H1 (cell line): ENCODE measurements around the gene GSDMA. TPM values are rescaled to one million over a fixed set of nuclear protein-coding genes. Genes with fewer than 3 reads are reported as not detected.

ENCODE experiments used
- CTCF ChIA-PET: fragments of 300-600 bp; sonication (Branson Sonifier 250); formaldehyde crosslinking; loops from one replicate; lab custom pipeline; 2021; ENCODE audit not compliant: partially characterized antibody; lab: Charles Lee
- POLR2A ChIA-PET: fragments of 300-600 bp; sonication (Branson Sonifier 250); formaldehyde crosslinking; loops from one replicate; lab custom pipeline; 2021; ENCODE audit warnings: inconsistent platforms; ENCODE audit not compliant: partially characterized antibody; lab: Charles Lee
- DNase-seq, 2 experiments: peaks; one replicate each; pipeline versions ENCODE4 v3.0.0 to v3.0.0-alpha.2; 2010 to 2022; ENCODE audit warnings: low spot score in 2 of 2, low read depth in 1 of 2, mixed read lengths in 1 of 2
- FAIRE-seq: peaks from 2 replicates; lab custom pipeline; 2011; peaks lifted over from hg19 to GRCh38; lab: Jason Lieb, UNC
- H2AFZ ChIP-seq: 2 replicates; pipeline ENCODE4 v1.8.1; 2012; ENCODE audit warnings: low read length, inconsistent platforms
- H2AK5ac ChIP-seq: 2 replicates; pipeline ENCODE4 v1.6.1; 2013; ENCODE audit warnings: low read depth, low read length
- H2BK120ac ChIP-seq: replicated peaks from 2 replicates; pipeline ENCODE3; 2013; ENCODE audit warnings: low read depth, low read length, inconsistent platforms
- H2BK12ac ChIP-seq: 2 replicates; pipeline ENCODE4 v1.6.1; 2013; ENCODE audit warnings: low read depth, low read length
- H2BK15ac ChIP-seq: 2 replicates; pipeline ENCODE4 v1.6.1; 2013; ENCODE audit warnings: low read length
- H2BK20ac ChIP-seq: 2 replicates; pipeline ENCODE4 v1.6.1; 2013; ENCODE audit warnings: low read length
- H2BK5ac ChIP-seq: 2 replicates; pipeline ENCODE4 v1.6.1; 2013; ENCODE audit warnings: low read depth, low read length
- H3K14ac ChIP-seq: 2 replicates; pipeline ENCODE4 v1.6.1; 2013; ENCODE audit warnings: inconsistent platforms; ENCODE audit not compliant: insufficient read length
- H3K18ac ChIP-seq: 2 replicates; pipeline ENCODE4 v1.6.1; 2013; ENCODE audit warnings: low read length; ENCODE audit errors: extremely low read depth
- H3K23ac ChIP-seq: 2 replicates; pipeline ENCODE4 v1.6.1; 2013; ENCODE audit warnings: inconsistent platforms; ENCODE audit not compliant: insufficient read length
- H3K23me2 ChIP-seq: 2 replicates; pipeline ENCODE4 v1.6.1; 2013; ENCODE audit warnings: low read depth, low read length
- H3K27ac ChIP-seq: 2 replicates; pipeline ENCODE4 v1.6.1; 2011; ENCODE audit warnings: low read depth, low read length, inconsistent platforms
- H3K27me3 ChIP-seq, 4 experiments: replicated peaks in 1 of 4; 1 replicate in 1 of 4; 2 replicates in 3 of 4; pipeline versions ENCODE4 v1.6.1 to v1.8.1; 2011 to 2013; ENCODE audit warnings: low read length in 3 of 4, mild to moderate bottlenecking in 3 of 4, inconsistent platforms in 2 of 4, mixed read lengths in 2 of 4, moderate library complexity in 1 of 4; ENCODE audit not compliant: control insufficient read depth in 3 of 4, insufficient read depth in 3 of 4; ENCODE audit errors: extremely low read depth in 1 of 4
- H3K36me3 ChIP-seq, 4 experiments: 2 replicates each; pipeline versions ENCODE4 v1.6.1 to v1.8.1; 2011 to 2013; ENCODE audit warnings: mild to moderate bottlenecking in 4 of 4, low read length in 3 of 4, moderate library complexity in 2 of 4, control low read depth in 1 of 4, inconsistent platforms in 1 of 4; ENCODE audit not compliant: insufficient read depth in 4 of 4, control insufficient read depth in 2 of 4
- H3K4ac ChIP-seq: replicated peaks from 2 replicates; pipeline ENCODE3; 2013; ENCODE audit warnings: low read length, low read depth, mixed read lengths, inconsistent platforms; ENCODE audit not compliant: insufficient read length
- H3K4me1 ChIP-seq, 4 experiments: replicated peaks in 1 of 4; 1 replicate in 1 of 4; 2 replicates in 3 of 4; pipeline versions ENCODE4 v1.6.1 to v1.8.1; 2011 to 2013; ENCODE audit warnings: low read length in 3 of 4, inconsistent platforms in 2 of 4, mixed read lengths in 1 of 4; ENCODE audit not compliant: insufficient read depth in 4 of 4, control insufficient read depth in 3 of 4
- H3K4me2 ChIP-seq, 2 experiments: 2 replicates each; pipeline versions ENCODE4 v1.6.1 to v1.8.1; 2011 to 2013; ENCODE audit warnings: low read depth in 2 of 2, low read length in 2 of 2, control low read depth in 1 of 2, inconsistent platforms in 1 of 2, mild to moderate bottlenecking in 1 of 2; ENCODE audit not compliant: insufficient read depth in 1 of 2
- H3K4me3 ChIP-seq, 4 experiments: fragments of 200-600, 300-600 bp in 1 of 4; sonication (generic), shearing (Covaris generic), sonication (Bioruptor Twin) in 1 of 4; 2 replicates each; pipeline versions ENCODE4 v1.5.1 to v1.8.1; 2011 to 2016; ENCODE audit warnings: low read length in 4 of 4, low read depth in 3 of 4, control low read depth in 2 of 4, inconsistent platforms in 2 of 4, mild to moderate bottlenecking in 2 of 4, mixed read lengths in 1 of 4, moderate library complexity in 1 of 4; ENCODE audit not compliant: insufficient read depth in 2 of 4; ENCODE audit errors: extremely low read depth in 1 of 4
- H3K56ac ChIP-seq: replicated peaks from 2 replicates; pipeline ENCODE3; 2013; ENCODE audit warnings: low read depth, mild to moderate bottlenecking, mixed read lengths, low read length, inconsistent platforms; ENCODE audit not compliant: insufficient read length
- H3K79me1 ChIP-seq: 2 replicates; pipeline ENCODE4 v1.6.1; 2013; ENCODE audit warnings: low read depth, low read length, control low read depth
- H3K79me2 ChIP-seq, 2 experiments: 2 replicates each; pipeline versions ENCODE4 v1.6.1 to v1.8.1; 2012 to 2013; ENCODE audit warnings: low read length in 2 of 2, mild to moderate bottlenecking in 2 of 2, inconsistent platforms in 1 of 2; ENCODE audit not compliant: insufficient read depth in 2 of 2, control insufficient read depth in 1 of 2
- H3K9ac ChIP-seq, 4 experiments: replicated peaks in 1 of 4; 1 replicate in 1 of 4; 2 replicates in 3 of 4; pipeline versions ENCODE4 v1.6.1 to v1.8.1; 2011 to 2013; ENCODE audit warnings: low read depth in 3 of 4, low read length in 3 of 4, control low read depth in 2 of 4, mild to moderate bottlenecking in 2 of 4, moderate library complexity in 2 of 4, inconsistent platforms in 1 of 4; ENCODE audit errors: extremely low read depth in 1 of 4
- H3K9me3 ChIP-seq, 2 experiments: 2 replicates each; pipeline versions ENCODE4 v1.6.1 to v1.8.1; 2012 to 2013; ENCODE audit warnings: mild to moderate bottlenecking in 2 of 2, moderate library complexity in 2 of 2, control low read depth in 1 of 2, inconsistent platforms in 1 of 2, low read depth in 1 of 2, low read length in 1 of 2, mixed read lengths in 1 of 2; ENCODE audit not compliant: insufficient read depth in 2 of 2
- H4K20me1 ChIP-seq, 2 experiments: replicated peaks in 1 of 2; 2 replicates each; pipeline versions ENCODE3 to v1.8.1; 2011 to 2013; ENCODE audit warnings: inconsistent platforms in 2 of 2, low read length in 2 of 2, mild to moderate bottlenecking in 1 of 2; ENCODE audit not compliant: insufficient read depth in 2 of 2, control insufficient read depth in 1 of 2
- H4K5ac ChIP-seq: 2 replicates; pipeline ENCODE4 v1.6.1; 2013; ENCODE audit warnings: low read length, low read depth, mixed read lengths, inconsistent platforms; ENCODE audit not compliant: insufficient read length
- H4K8ac ChIP-seq: 2 replicates; pipeline ENCODE4 v1.8.0; 2013; ENCODE audit warnings: mild to moderate bottlenecking, moderate library complexity, low read length, inconsistent platforms; ENCODE audit not compliant: insufficient read depth; ENCODE audit errors: extremely low read depth
- H4K91ac ChIP-seq: replicated peaks from 2 replicates; pipeline ENCODE3; 2013; ENCODE audit warnings: low read length, mixed read lengths, inconsistent platforms; ENCODE audit not compliant: insufficient read length
- BACH1 ChIP-seq: IDR thresholded peaks from 2 replicates; pipeline ENCODE4 v1.6.1; 2012; ENCODE audit warnings: low read length, improper control_type of control experiment
- BRCA1 ChIP-seq: IDR thresholded peaks from 2 replicates; pipeline ENCODE4 v1.6.1; 2012; ENCODE audit warnings: low read depth, low read length, improper control_type of control experiment
- CBX8 ChIP-seq: fragments of 300-800, 300-1000 bp; sonication (generic); IDR thresholded peaks from 2 replicates; pipeline ENCODE4 v1.7.1; 2016; ENCODE audit warnings: low read depth, low read length, borderline replicate concordance
- EP300 ChIP-seq, 2 experiments: IDR thresholded peaks; 1 replicate in 1 of 2; 2 replicates in 1 of 2; pipeline ENCODE4 v1.6.1; 2011 to 2012; ENCODE audit warnings: low read depth in 2 of 2, low read length in 2 of 2, mild to moderate bottlenecking in 2 of 2, borderline replicate concordance in 1 of 2, inconsistent platforms in 1 of 2, moderate library complexity in 1 of 2
- EZH2 ChIP-seq: fragments of 200-600 bp; sonication (generic); IDR thresholded peaks from 2 replicates; pipeline ENCODE4 v1.7.1; 2012; ENCODE audit warnings: low read depth, mild to moderate bottlenecking, moderate library complexity, low read length, inconsistent platforms; ENCODE audit not compliant: severe bottlenecking
- JUND ChIP-seq: IDR thresholded peaks from 2 replicates; pipeline ENCODE4 v1.6.1; 2011; ENCODE audit warnings: mild to moderate bottlenecking, improper control_type of control experiment, low read length
- NANOG ChIP-seq: IDR thresholded peaks from 2 replicates; pipeline ENCODE4 v1.6.1; 2011; ENCODE audit warnings: low read length, low read depth, mild to moderate bottlenecking, inconsistent platforms; ENCODE audit not compliant: insufficient read depth, poor library complexity, severe bottlenecking
- NRF1 ChIP-seq: IDR thresholded peaks from 2 replicates; pipeline ENCODE4 v1.6.1; 2011; ENCODE audit warnings: mild to moderate bottlenecking, low read depth, low read length, improper control_type of control experiment
- WGBS, 2 experiments: shearing (Covaris generic) in 1 of 2; methylation state at CpG; one replicate each; pipeline versions ENCODE4 v1.1.6 to v1.1.7; 2013 to 2015; ENCODE audit warnings: low lambda C conversion rate in 2 of 2, mixed read lengths in 2 of 2, inconsistent platforms in 1 of 2, low coverage in 1 of 2, missing lambda C conversion rate in 1 of 2; ENCODE audit not compliant: insufficient replicate concordance in 2 of 2, insufficient coverage in 1 of 2, insufficient read length in 1 of 2; ENCODE audit errors: extremely low coverage in 1 of 2, missing lambda C conversion rate in 1 of 2; 5-methylcytosine and 5-hydroxymethylcytosine counted together
- polyA plus RNA-seq, 7 experiments: library from polyadenylated mRNA; depleted of rRNA in 3 of 7; stranded (reverse) in 5 of 7; unstranded in 2 of 7; fragments of >200 nt in 5 of 7; fragments of 200-250 nt in 2 of 7; gene quantifications; 1 replicate in 5 of 7; 2 replicates in 1 of 7; 4 replicates in 1 of 7; pipeline versions ENCODE4 v1.2.1 to v1.2.3, GENCODE V29; 2011 to 2013; ENCODE audit warnings: missing spikeins in 2 of 7, mixed read lengths in 2 of 7
- total RNA-seq: library from RNA; stranded (reverse); fragmentation: NEBNext Ultra II Directional; extraction: Animal tissue kit (Norgen Biotek cat#: 25700); gene quantifications from 2 replicates; pipeline ENCODE4 v1.2.1, GENCODE V29; 2021

GSDMA gene
- total and polyA plus RNA-seq, 2 of the 8 experiments (the other 6 are each of a cell fraction or from before 2014, with no cell fraction given): 0.03 TPM; not detected in 1

GRCh38 chr17:39929646-39930407, 33.0 kb upstream of the GSDMA start:
- H2AFZ ChIP-seq: no peak overlapping the region
- H2BK15ac ChIP-seq: no peak overlapping the region
- no peak overlapping the region for H3K14ac ChIP-seq
- H3K23me2 ChIP-seq: peaks cover 8% of the 10 kb centered on the region; the same call in 1 of the 2 replicates
- H3K36me3 ChIP-seq: no peaks in the 10 kb centered on the region
- H3K4me3 ChIP-seq: no peak overlapping the region
- no peaks in the 10 kb centered on the region for H3K9me3 ChIP-seq
- H2BK120ac ChIP-seq: no peak overlapping the region
- no peak overlapping the region for H2AK5ac ChIP-seq
- no peak overlapping the region for H4K8ac ChIP-seq
- no peak overlapping the region for H4K91ac ChIP-seq
- peaks cover 10 to 15% of the 10 kb centered on the region in 2 experiments for H4K20me1 ChIP-seq
- H3K9ac ChIP-seq: no peak overlapping the region
- ChIA-PET CTCF (interaction anchor here (0.6 to 1.2 kb wide), 2 partner anchors 12 to 44 kb away, joined by 3 to 4 read pairs; partner anchors contain the start of gene GSDMB), POLR2A (interaction anchor here (1.5 kb wide), 1 partner anchor 10 kb away, joined by 5 read pairs; no protein-coding TSS in a partner anchor)
- H3K27ac ChIP-seq: no peak overlapping the region
- H3K79me1 ChIP-seq: peaks cover 10% of the 10 kb centered on the region
- no peak overlapping the region for H3K4ac ChIP-seq
- DNase-seq: no peak
- no peak overlapping the region for H4K5ac ChIP-seq
- H3K4me1 ChIP-seq: peaks cover 9 to 25% (median 11%) of the 10 kb centered on the region in 4 experiments
- H2BK12ac ChIP-seq: no peak overlapping the region
- H2BK20ac ChIP-seq: no peak overlapping the region
- no peak overlapping the region for H3K56ac ChIP-seq
- H2BK5ac ChIP-seq: no peak overlapping the region
- 86% methylated on average over 5 of the region's 5 CpGs; no CpG with 5 or more reads in 1 of the 2 experiments for WGBS, 2 experiments
- peaks cover 0 to 22% of the 10 kb centered on the region in 2 experiments; a peak in 2 of 4 replicates for H3K79me2 ChIP-seq
- H3K4me2 ChIP-seq: no peak overlapping the region
- no peak overlapping the region for H3K23ac ChIP-seq
- no peaks in the 10 kb centered on the region; a peak in 1 of 7 replicates for H3K27me3 ChIP-seq
- no peak for FAIRE-seq
- no peak overlapping the region for H3K18ac ChIP-seq
- TF ChIP-seq BRCA1 (no peak), NRF1 (no peak), EP300 (IDR thresholded peaks at IDR 0.05; ENCODE audit: borderline replicate concordance in 1 of 2, low read depth in 2 of 2, low read length in 2 of 2) (no peak), JUND (no peak), BACH1 (no peak), NANOG (no peak), EZH2 (no peak), CBX8 (no peak)
